ENCODE data around the gene ZSCAN29.

- TF ChIP-seq CTCF (IDR thresholded peaks at IDR 0.05; ENCODE audit: low read length): no peak
- no peak for TF ChIP-seq EZH2 (IDR thresholded peaks at IDR 0.05; ENCODE audit: borderline replicate concordance, low read length)
Measured at GRCh38 chr15:43325039-43325684, 45.7 kb downstream of the ZSCAN29 start.
